Measurements from ENCODE around the gene MEF2A. TPM values are rescaled to one million over a fixed set of nuclear protein-coding genes. Genes with fewer than 3 reads are reported as not detected.

MEF2A gene
- total and polyA plus RNA-seq, 2 experiments from 2014 or later, result 91.7 to 556 TPM

GRCh38 chr15:99546441-99547100, 19.2 kb upstream of the MEF2A start:
- no peaks in the 10 kb centered on the region for H3K36me3 ChIP-seq
- no peak for TF ChIP-seq CTCF (IDR thresholded peaks at IDR 0.05; ENCODE audit: low read depth, low read length)
- no peak overlapping the region for H3K4me3 ChIP-seq
- no peak for DNase-seq (ENCODE audit: low read depth in 1 of 2, low spot score in 1 of 2)
- no peaks in the 10 kb centered on the region for H3K27me3 ChIP-seq
- H3K4me1 ChIP-seq (ENCODE audit: low read depth), result no peaks in the 10 kb centered on the region
- H3K9me3 ChIP-seq (ENCODE audit: low read depth), result no peaks in the 10 kb centered on the region
- no peak overlapping the region for H3K27ac ChIP-seq

GRCh38 chr15:99547517-99547916, 18.3 kb upstream of the MEF2A start:
- no peak for TF ChIP-seq CTCF (IDR thresholded peaks at IDR 0.05; ENCODE audit: low read depth, low read length)
- Histone ChIP-seq H3K4me3 (no peak overlapping the region), H3K36me3 (no peaks in the 10 kb centered on the region), H3K4me1 (ENCODE audit: low read depth) (no peaks in the 10 kb centered on the region), H3K9me3 (ENCODE audit: low read depth) (no peaks in the 10 kb centered on the region), H3K27ac (no peak overlapping the region), H3K27me3 (no peaks in the 10 kb centered on the region)
- no peak for DNase-seq (ENCODE audit: low read depth in 1 of 2, low spot score in 1 of 2)

GRCh38 chr15:99550077-99550476, 15.7 kb upstream of the MEF2A start:
- Histone ChIP-seq H3K36me3 (no peaks in the 10 kb centered on the region), H3K9me3 (ENCODE audit: low read depth) (no peaks in the 10 kb centered on the region), H3K4me3 (no peak overlapping the region), H3K4me1 (ENCODE audit: low read depth) (peaks cover 6% of the 10 kb centered on the region), H3K27me3 (no peaks in the 10 kb centered on the region), H3K27ac (no peak overlapping the region)
- DNase-seq (ENCODE audit: low read depth in 1 of 2, low spot score in 1 of 2), result no peak
- TF ChIP-seq CTCF (IDR thresholded peaks at IDR 0.05; ENCODE audit: low read depth, low read length), result no peak

- no peak for TF ChIP-seq CTCF (IDR thresholded peaks at IDR 0.05; ENCODE audit: low read depth, low read length)
- H3K27ac ChIP-seq, result no peak overlapping the region
- no peak for DNase-seq (ENCODE audit: low read depth in 1 of 2, low spot score in 1 of 2)
- no peak overlapping the region for H3K4me3 ChIP-seq
- H3K4me1 ChIP-seq (ENCODE audit: low read depth), result peaks cover 7% of the 10 kb centered on the region
- no peaks in the 10 kb centered on the region for H3K36me3 ChIP-seq
- no peaks in the 10 kb centered on the region for H3K27me3 ChIP-seq
- H3K9me3 ChIP-seq (ENCODE audit: low read depth), result no peaks in the 10 kb centered on the region
These were observed 13.7 kb upstream of the MEF2A start for GRCh38 chr15:99552111-99552510.

- no peak for DNase-seq (ENCODE audit: low read depth in 1 of 2, low spot score in 1 of 2)
- Histone ChIP-seq H3K4me3 (no peak overlapping the region), H3K27me3 (no peaks in the 10 kb centered on the region), H3K36me3 (no peaks in the 10 kb centered on the region), H3K9me3 (ENCODE audit: low read depth) (no peaks in the 10 kb centered on the region), H3K27ac (no peak overlapping the region), H3K4me1 (ENCODE audit: low read depth) (peaks cover 7% of the 10 kb centered on the region)
- TF ChIP-seq CTCF (IDR thresholded peaks at IDR 0.05; ENCODE audit: low read depth, low read length), result no peak
These were observed 10.8 kb upstream of the MEF2A start for GRCh38 chr15:99554880-99555488.

All from cardiac muscle cell (in vitro differentiated cells and primary cell).